Retinal pigment epithelial cell (primary cell): ENCODE data around the gene SLBP.

Experiments used
- DNase-seq: peaks from one replicate; pipeline ENCODE4 v3.0.0-alpha.2; 2010; ENCODE audit warnings: low read depth
- H3K4me3 ChIP-seq: 2 replicates; pipeline ENCODE4 v1.5.1; 2011; ENCODE audit warnings: mild to moderate bottlenecking, low read length, control low read depth, moderate library complexity
- CTCF ChIP-seq: conservative IDR thresholded peaks from 2 replicates; pipeline ENCODE4 v1.5.1; 2011; ENCODE audit warnings: low read depth, low read length, control low read depth, inconsistent platforms

Gene SLBP

DNA sequence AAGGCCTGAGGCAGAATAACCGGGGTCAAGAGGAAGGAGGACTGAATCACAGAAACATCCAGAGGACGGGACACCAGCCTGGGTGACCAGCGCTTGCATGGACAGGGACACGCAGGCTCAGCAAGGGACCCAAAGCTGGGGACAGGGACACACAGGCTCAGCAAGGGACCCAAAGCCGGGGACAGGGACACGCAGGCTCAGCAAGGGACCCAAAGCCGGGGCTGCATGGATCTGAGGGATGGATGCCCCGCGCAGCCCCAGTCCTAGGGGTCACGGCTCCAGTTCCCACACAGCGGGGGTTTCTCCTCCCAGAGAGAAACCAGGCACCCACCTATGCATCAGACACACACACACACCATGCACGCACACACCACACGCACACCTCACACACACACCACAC lies 60.5 kb downstream of the SLBP start:
- H3K4me3 ChIP-seq, result no peak overlapping the region
- TF ChIP-seq CTCF, result no peak
- no peak for DNase-seq

DNA sequence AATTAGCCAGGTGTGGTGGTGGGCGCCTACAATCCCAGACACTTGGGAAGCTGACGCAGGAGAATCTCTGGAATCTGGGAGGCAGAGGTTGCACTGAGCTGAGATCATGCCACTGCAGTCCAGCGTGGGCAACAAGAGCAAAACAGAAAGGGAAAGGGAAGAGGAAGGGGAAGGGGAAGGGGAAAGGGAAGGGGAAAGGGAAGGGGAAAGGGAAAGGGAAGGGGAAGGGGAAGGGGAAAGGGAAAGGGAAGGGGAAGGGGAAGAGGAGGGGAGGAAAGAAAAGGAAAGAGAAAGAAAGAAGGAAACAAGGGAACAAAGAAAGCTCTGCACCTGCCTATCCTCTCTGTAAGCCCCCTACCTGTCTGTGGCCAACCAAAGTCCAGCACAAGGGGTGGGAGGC lies 63.2 kb downstream of the SLBP start:
- no peak for TF ChIP-seq CTCF
- H3K4me3 ChIP-seq, result no peak overlapping the region
- no peak for DNase-seq

GRCh38 chr4:1647432-1647831 lies 64.7 kb downstream of the SLBP start:
- no peak for TF ChIP-seq CTCF
- no peak overlapping the region for H3K4me3 ChIP-seq
- no peak for DNase-seq

DNA sequence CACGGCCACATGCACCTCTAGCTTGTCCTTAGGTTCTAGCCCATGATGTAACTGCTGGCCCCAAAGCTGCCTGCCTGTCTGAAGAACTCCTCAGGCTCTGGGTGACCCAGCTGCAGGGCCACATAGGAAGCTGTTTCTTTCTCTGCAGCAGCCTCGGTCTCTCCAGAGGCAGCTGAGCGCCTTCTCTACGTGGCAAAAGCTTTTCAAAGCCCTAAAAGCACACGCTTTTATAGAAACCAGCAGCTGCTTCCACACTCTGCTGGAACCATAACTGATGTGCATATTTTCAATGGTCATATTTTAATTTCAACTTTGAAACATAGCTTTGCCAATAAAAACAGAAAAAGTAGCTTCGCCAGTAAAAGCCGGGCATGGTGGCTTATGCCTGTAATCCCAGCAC lies 65.4 kb downstream of the SLBP start:
- no peak for DNase-seq
- H3K4me3 ChIP-seq, result no peak overlapping the region
- no peak for TF ChIP-seq CTCF

- DNase-seq, result peak; percentile 76
Measured at GRCh38 chr4:1644891-1645657, 67.0 kb downstream of the SLBP start.

GRCh38 chr4:1643971-1644735 lies 68.0 kb downstream of the SLBP start:
- TF ChIP-seq CTCF, result no peak
- no peak for DNase-seq
- no peak overlapping the region for H3K4me3 ChIP-seq

More at GRCh38 chr4:1644891-1645657, 67.0 kb downstream of the SLBP start:
- TF ChIP-seq CTCF, result no peak
- peak overlapping the region; percentile 14 for H3K4me3 ChIP-seq
